ENCODE results near the gene DHRS4L2.

DNA sequence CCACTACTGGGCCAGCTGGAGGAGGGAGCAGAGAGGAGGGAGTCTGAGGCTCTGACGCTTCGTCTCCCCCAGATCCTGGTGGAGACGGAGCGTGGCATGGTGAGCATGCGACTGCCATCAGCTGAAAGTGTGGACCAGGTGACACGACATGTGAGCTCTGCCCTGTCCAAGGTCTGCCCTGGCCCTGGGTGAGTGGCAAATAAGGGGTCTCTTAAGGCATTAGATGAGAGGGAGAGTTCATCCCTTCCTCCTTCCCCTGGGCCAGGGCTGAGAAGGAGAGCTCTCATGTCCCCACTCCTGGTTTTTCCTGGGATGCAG lies 65.6 kb downstream of the DHRS4L2 start:
- TF ChIP-seq YY1 (IDR thresholded peaks at IDR 0.05; ENCODE audit: insufficient read depth, insufficient read length) (no peak), SUZ12 (IDR thresholded peaks at IDR 0.05; ENCODE audit: extremely low read depth, insufficient read depth, insufficient read length) (no peak)
